ENCODE data around the gene FAM81A. TPM values are rescaled to one million over a fixed set of nuclear protein-coding genes. Genes with fewer than 3 reads are reported as not detected.
"Not testable (repeated sequence)": the region's sequence is repeated elsewhere in the genome, so short reads cannot be mapped to it uniquely, and the experiment has no call there.

Gene FAM81A
- total RNA-seq, 1 donor from 2014 or later: 0.92 TPM

- no peak overlapping the region for H3K4me3 Mint-ChIP-seq
- H3K27ac Mint-ChIP-seq: no peak overlapping the region
- no peaks in the 10 kb centered on the region for H3K36me3 Mint-ChIP-seq
- no peaks in the 10 kb centered on the region for H3K9me3 Mint-ChIP-seq
- no peak for TF ChIP-seq CTCF (IDR thresholded peaks at IDR 0.05; ENCODE audit: unreplicated experiment)
- H3K27me3 Mint-ChIP-seq (ENCODE audit: low read depth): peaks cover 13% of the 10 kb centered on the region
- peaks cover 14% of the 10 kb centered on the region for H3K4me1 Mint-ChIP-seq
- no peak for DNase-seq (ENCODE audit: low spot score in 2 of 2, unreplicated experiment in 2 of 2)
Measured at GRCh38 chr15:59396679-59397078, 41.3 kb upstream of the FAM81A start.

GRCh38 chr15:59398220-59398619 lies 39.8 kb upstream of the FAM81A start:
- peaks cover 14% of the 10 kb centered on the region for H3K4me1 Mint-ChIP-seq
- peaks cover 13% of the 10 kb centered on the region for H3K27me3 Mint-ChIP-seq (ENCODE audit: low read depth)
- H3K4me3 Mint-ChIP-seq: no peak overlapping the region
- no peak for TF ChIP-seq CTCF (IDR thresholded peaks at IDR 0.05; ENCODE audit: unreplicated experiment)
- no peaks in the 10 kb centered on the region for H3K9me3 Mint-ChIP-seq
- H3K36me3 Mint-ChIP-seq: no peaks in the 10 kb centered on the region
- no peak for DNase-seq (ENCODE audit: low spot score in 2 of 2, unreplicated experiment in 2 of 2)
- H3K27ac Mint-ChIP-seq: no peak overlapping the region

- no peak overlapping the region for H3K27ac Mint-ChIP-seq
- peaks cover 14% of the 10 kb centered on the region for H3K4me1 Mint-ChIP-seq
- no peaks in the 10 kb centered on the region for H3K9me3 Mint-ChIP-seq
- no peak for DNase-seq (ENCODE audit: low spot score in 2 of 2, unreplicated experiment in 2 of 2)
- no peak overlapping the region for H3K4me3 Mint-ChIP-seq
- TF ChIP-seq CTCF (IDR thresholded peaks at IDR 0.05; ENCODE audit: unreplicated experiment): no peak
- no peaks in the 10 kb centered on the region for H3K36me3 Mint-ChIP-seq
- H3K27me3 Mint-ChIP-seq (ENCODE audit: low read depth): peaks cover 13% of the 10 kb centered on the region
Measured at GRCh38 chr15:59399465-59400102, 38.4 kb upstream of the FAM81A start.

- peaks cover 13% of the 10 kb centered on the region for H3K27me3 Mint-ChIP-seq (ENCODE audit: low read depth)
- TF ChIP-seq CTCF (IDR thresholded peaks at IDR 0.05; ENCODE audit: unreplicated experiment): no peak
- DNase-seq (ENCODE audit: low spot score in 2 of 2, unreplicated experiment in 2 of 2): no peak
- H3K36me3 Mint-ChIP-seq: no peaks in the 10 kb centered on the region
- no peaks in the 10 kb centered on the region for H3K9me3 Mint-ChIP-seq
- peaks cover 14% of the 10 kb centered on the region for H3K4me1 Mint-ChIP-seq
- H3K4me3 Mint-ChIP-seq: no peak overlapping the region
- H3K27ac Mint-ChIP-seq: no peak overlapping the region
Measured at GRCh38 chr15:59400103-59400813, 37.7 kb upstream of the FAM81A start.

GRCh38 chr15:59401051-59401823 lies 36.7 kb upstream of the FAM81A start:
- H3K27ac Mint-ChIP-seq; H3K36me3 Mint-ChIP-seq; H3K4me3 Mint-ChIP-seq; DNase-seq (ENCODE audit: low spot score in 2 of 2, unreplicated experiment in 2 of 2); H3K27me3 Mint-ChIP-seq (ENCODE audit: low read depth); H3K9me3 Mint-ChIP-seq: not testable (repeated sequence)
- peaks cover 14% of the 10 kb centered on the region for H3K4me1 Mint-ChIP-seq
